K562 (cell line): ENCODE results near the gene TMC6.

ENCODE experiments used
- CEBPB ChIP-seq: fragments of 450-650 bp; IDR thresholded peaks from 2 replicates; pipeline ENCODE4 v1.6.1; 2016; ENCODE audit warnings: missing genetic modification characterization, missing compliant biosample characterization
- EZH2 ChIP-seq: IDR thresholded peaks from 2 replicates; pipeline ENCODE4 v1.6.1; 2012; ENCODE audit warnings: low read depth, mild to moderate bottlenecking, inconsistent platforms, low read length, borderline replicate concordance
- GABPA ChIP-seq: fragments of 200-800 bp; sonication (Bioruptor generic); conservative IDR thresholded peaks from 2 replicates; pipeline ENCODE4 v1.6.1; 2016; ENCODE audit warnings: low read depth, missing genetic modification characterization, missing compliant biosample characterization
- GTF2F1 ChIP-seq: IDR thresholded peaks from 2 replicates; pipeline ENCODE4 v1.6.1; 2011; ENCODE audit warnings: low read depth, low read length, improper control_type of control experiment
- POLR2AphosphoS5 ChIP-seq: IDR thresholded peaks from 2 replicates; pipeline ENCODE4 v1.6.1; 2011; ENCODE audit warnings: mild to moderate bottlenecking, low read depth, low read length, moderate library complexity; ENCODE audit not compliant: control insufficient read depth, insufficient read depth
- ZNF76 ChIP-seq: fragments of 250-450 bp; sonication (Bioruptor Pico); IDR thresholded peaks from 2 replicates; pipeline ENCODE4 v1.4.0; 2020; ENCODE audit warnings: mild to moderate bottlenecking, moderate library complexity, borderline replicate concordance
- TF ChIP-seq, protein P1 (sequence below): sonication (generic); formaldehyde crosslinking; IDR thresholded peaks from 2 replicates; pipeline ENCODE4 v1.8.0; 2022; ENCODE audit warnings: mild to moderate bottlenecking, low read depth, missing genetic modification reagents
- TF ChIP-seq, protein P2 (sequence below): IDR thresholded peaks from 2 replicates; pipeline ENCODE4 v1.6.1; 2014; ENCODE audit warnings: antibody characterized with exemption
- TF ChIP-seq, protein P3 (sequence below), 3 experiments: IDR thresholded peaks in 2 of 3; conservative IDR thresholded peaks in 1 of 3; 2 replicates each; pipeline ENCODE4 v1.5.1; 2011 to 2012; ENCODE audit warnings: low read length in 3 of 3, mild to moderate bottlenecking in 3 of 3, control low read depth in 2 of 3, improper control_type of control experiment in 1 of 3, inconsistent platforms in 1 of 3, low read depth in 1 of 3, mixed read lengths in 1 of 3, moderate library complexity in 1 of 3; ENCODE audit not compliant: insufficient read depth in 2 of 3

DNA sequence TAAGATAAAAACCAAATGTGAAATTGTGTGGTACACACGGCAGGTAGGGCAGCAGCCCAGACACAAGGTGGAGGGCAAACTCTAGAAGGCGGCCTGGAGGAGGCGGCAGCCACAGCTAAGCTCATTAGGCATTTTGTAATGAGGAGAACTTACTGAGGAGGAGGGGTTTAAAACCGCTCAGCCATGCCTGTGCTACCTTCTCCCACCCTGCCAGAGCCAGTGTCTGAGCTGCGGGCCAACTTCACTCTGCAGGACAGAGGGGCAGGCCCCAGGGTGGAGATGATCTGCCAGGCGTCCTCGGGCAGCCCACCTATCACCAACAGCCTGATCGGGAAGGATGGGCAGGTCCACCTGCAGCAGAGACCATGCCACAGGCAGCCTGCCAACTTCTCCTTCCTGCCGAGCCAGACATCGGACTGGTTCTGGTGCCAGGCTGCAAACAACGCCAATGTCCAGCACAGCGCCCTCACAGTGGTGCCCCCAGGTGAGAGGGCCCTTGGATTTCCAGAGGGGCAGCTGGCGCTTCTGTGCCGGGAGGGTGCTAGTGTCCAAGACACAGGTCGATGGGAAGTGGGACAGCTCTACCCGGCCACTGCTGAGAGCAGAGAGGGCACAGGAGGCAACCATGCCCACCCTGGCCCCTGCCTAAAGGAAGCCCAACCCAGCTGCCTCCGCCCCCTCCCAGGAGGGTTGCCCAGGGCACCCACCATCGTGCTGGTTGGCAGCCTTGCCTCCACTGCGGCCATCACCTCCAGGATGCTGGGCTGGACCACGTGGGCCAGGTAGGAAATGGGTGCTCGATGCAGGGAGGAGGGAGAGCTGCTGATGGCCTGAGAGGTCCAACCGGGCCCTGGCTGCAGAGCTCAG lies 35.6 kb upstream of the TMC6 start:
- TF ChIP-seq GABPA (tag) = no peak
- no peak for TF ChIP-seq CEBPB (tag)
- no peak for TF ChIP-seq GTF2F1
- TF ChIP-seq, protein P1, sequence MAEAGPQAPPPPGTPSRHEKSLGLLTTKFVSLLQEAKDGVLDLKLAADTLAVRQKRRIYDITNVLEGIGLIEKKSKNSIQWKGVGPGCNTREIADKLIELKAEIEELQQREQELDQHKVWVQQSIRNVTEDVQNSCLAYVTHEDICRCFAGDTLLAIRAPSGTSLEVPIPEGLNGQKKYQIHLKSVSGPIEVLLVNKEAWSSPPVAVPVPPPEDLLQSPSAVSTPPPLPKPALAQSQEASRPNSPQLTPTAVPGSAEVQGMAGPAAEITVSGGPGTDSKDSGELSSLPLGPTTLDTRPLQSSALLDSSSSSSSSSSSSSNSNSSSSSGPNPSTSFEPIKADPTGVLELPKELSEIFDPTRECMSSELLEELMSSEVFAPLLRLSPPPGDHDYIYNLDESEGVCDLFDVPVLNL (CRISPR knock-in tag) = no peak
- TF ChIP-seq, protein P2, sequence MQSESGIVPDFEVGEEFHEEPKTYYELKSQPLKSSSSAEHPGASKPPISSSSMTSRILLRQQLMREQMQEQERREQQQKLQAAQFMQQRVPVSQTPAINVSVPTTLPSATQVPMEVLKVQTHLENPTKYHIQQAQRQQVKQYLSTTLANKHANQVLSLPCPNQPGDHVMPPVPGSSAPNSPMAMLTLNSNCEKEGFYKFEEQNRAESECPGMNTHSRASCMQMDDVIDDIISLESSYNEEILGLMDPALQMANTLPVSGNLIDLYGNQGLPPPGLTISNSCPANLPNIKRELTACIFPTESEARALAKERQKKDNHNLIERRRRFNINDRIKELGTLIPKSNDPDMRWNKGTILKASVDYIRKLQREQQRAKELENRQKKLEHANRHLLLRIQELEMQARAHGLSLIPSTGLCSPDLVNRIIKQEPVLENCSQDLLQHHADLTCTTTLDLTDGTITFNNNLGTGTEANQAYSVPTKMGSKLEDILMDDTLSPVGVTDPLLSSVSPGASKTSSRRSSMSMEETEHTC = no peak
- no peak for TF ChIP-seq EZH2
- TF ChIP-seq, protein P3, sequence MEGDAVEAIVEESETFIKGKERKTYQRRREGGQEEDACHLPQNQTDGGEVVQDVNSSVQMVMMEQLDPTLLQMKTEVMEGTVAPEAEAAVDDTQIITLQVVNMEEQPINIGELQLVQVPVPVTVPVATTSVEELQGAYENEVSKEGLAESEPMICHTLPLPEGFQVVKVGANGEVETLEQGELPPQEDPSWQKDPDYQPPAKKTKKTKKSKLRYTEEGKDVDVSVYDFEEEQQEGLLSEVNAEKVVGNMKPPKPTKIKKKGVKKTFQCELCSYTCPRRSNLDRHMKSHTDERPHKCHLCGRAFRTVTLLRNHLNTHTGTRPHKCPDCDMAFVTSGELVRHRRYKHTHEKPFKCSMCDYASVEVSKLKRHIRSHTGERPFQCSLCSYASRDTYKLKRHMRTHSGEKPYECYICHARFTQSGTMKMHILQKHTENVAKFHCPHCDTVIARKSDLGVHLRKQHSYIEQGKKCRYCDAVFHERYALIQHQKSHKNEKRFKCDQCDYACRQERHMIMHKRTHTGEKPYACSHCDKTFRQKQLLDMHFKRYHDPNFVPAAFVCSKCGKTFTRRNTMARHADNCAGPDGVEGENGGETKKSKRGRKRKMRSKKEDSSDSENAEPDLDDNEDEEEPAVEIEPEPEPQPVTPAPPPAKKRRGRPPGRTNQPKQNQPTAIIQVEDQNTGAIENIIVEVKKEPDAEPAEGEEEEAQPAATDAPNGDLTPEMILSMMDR (IDR thresholded peaks at IDR 0.05 in 2 of 3, conservative IDR thresholded peaks at IDR 0.05 in 1 of 3; ENCODE audit: insufficient read depth in 2 of 3, low read depth in 1 of 3, low read length in 3 of 3) = no peak
- TF ChIP-seq ZNF76 = no peak
- TF ChIP-seq POLR2AphosphoS5 = no peak
